Measurements from ENCODE around the gene GGA3.

DNA sequence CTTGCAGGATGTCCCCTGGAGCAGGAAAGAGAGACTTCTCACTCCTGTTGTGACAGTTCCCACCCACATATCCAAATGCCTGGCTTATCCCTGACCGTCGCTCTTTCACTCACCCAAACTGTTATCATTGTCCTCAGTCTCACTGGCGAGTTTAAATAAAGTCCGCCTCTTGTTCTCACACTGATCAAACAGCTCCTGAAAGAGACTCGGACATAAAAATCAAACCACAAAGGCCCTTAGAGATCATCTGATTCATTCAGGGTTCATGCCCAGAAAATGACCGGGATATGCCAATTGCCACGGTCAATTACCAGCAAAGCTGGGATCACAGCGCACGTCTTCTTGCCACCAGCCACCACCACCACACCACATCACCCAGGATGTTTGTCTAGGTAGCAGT, 19.9 kb downstream of the GGA3 start:
- TF ChIP-seq, protein P1, sequence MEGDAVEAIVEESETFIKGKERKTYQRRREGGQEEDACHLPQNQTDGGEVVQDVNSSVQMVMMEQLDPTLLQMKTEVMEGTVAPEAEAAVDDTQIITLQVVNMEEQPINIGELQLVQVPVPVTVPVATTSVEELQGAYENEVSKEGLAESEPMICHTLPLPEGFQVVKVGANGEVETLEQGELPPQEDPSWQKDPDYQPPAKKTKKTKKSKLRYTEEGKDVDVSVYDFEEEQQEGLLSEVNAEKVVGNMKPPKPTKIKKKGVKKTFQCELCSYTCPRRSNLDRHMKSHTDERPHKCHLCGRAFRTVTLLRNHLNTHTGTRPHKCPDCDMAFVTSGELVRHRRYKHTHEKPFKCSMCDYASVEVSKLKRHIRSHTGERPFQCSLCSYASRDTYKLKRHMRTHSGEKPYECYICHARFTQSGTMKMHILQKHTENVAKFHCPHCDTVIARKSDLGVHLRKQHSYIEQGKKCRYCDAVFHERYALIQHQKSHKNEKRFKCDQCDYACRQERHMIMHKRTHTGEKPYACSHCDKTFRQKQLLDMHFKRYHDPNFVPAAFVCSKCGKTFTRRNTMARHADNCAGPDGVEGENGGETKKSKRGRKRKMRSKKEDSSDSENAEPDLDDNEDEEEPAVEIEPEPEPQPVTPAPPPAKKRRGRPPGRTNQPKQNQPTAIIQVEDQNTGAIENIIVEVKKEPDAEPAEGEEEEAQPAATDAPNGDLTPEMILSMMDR (IDR thresholded peaks at IDR 0.05; ENCODE audit: low read depth, low read length, poor library complexity, severe bottlenecking), result no peak
- no peak for TF ChIP-seq EZH2phosphoT487 (IDR thresholded peaks at IDR 0.05; ENCODE audit: borderline replicate concordance, low read length)
